CD14-positive monocyte (primary cell): ENCODE measurements around the gene SARNP. TPM values are rescaled to one million over a fixed set of nuclear protein-coding genes. Genes with fewer than 3 reads are reported as not detected.

Experiments
- DNase-seq, 3 donors: peaks; one replicate each; pipeline ENCODE4 v3.0.0-alpha.2; 2011 to 2022
- H2AFZ ChIP-seq: 2 replicates; pipeline ENCODE4 v1.6.0; 2012; ENCODE audit warnings: mild to moderate bottlenecking, low read depth, low read length, inconsistent platforms; ENCODE audit not compliant: insufficient read depth, poor library complexity, severe bottlenecking
- H3K27ac ChIP-seq, 2 donors: 1 replicate in 1 of 2; 2 replicates in 1 of 2; pipeline ENCODE4 v1.5.1; 2012 to 2013; ENCODE audit warnings: low read length in 2 of 2, control low read depth in 1 of 2, inconsistent platforms in 1 of 2, low read depth in 1 of 2, mild to moderate bottlenecking in 1 of 2
- H3K27me3 ChIP-seq, 2 donors: one replicate each; pipeline versions ENCODE4 v1.6.0 to v1.6.1; 2011 to 2013; ENCODE audit warnings: low read length in 2 of 2; ENCODE audit not compliant: control insufficient read depth in 2 of 2, insufficient read depth in 2 of 2
- H3K36me3 ChIP-seq, 2 donors: replicated peaks in 1 of 2; 1 replicate in 1 of 2; 2 replicates in 1 of 2; pipeline versions ENCODE4 v1.5.1 to v1.6.1; 2012 to 2013; ENCODE audit warnings: low read length in 2 of 2, control low read depth in 1 of 2, inconsistent platforms in 1 of 2, mild to moderate bottlenecking in 1 of 2; ENCODE audit not compliant: insufficient read depth in 2 of 2, control insufficient read depth in 1 of 2
- H3K4me1 ChIP-seq, 2 donors: 1 replicate in 1 of 2; 2 replicates in 1 of 2; pipeline versions ENCODE4 v1.5.1 to v1.6.1; 2012 to 2013; ENCODE audit warnings: low read length in 2 of 2, control low read depth in 1 of 2, inconsistent platforms in 1 of 2, mild to moderate bottlenecking in 1 of 2, moderate library complexity in 1 of 2; ENCODE audit not compliant: insufficient read depth in 2 of 2, control insufficient read depth in 1 of 2
- H3K4me2 ChIP-seq: replicated peaks from 2 replicates; pipeline ENCODE3; 2012; ENCODE audit warnings: low read length, moderate library complexity, mild to moderate bottlenecking; ENCODE audit not compliant: poor library complexity, severe bottlenecking; ENCODE audit errors: extremely low read depth
- H3K4me3 ChIP-seq, 3 experiments: fragments of 200-600 bp in 1 of 3; sonication (generic) in 1 of 3; replicated peaks in 1 of 3; 1 replicate in 2 of 3; 2 replicates in 1 of 3; pipeline ENCODE4 v1.5.1; 2011 to 2013; ENCODE audit warnings: low read length in 3 of 3, mild to moderate bottlenecking in 3 of 3, control low read depth in 2 of 3, low read depth in 2 of 3, inconsistent platforms in 1 of 3, moderate library complexity in 1 of 3
- H3K79me2 ChIP-seq: 2 replicates; pipeline ENCODE4 v1.6.0; 2012; ENCODE audit warnings: mild to moderate bottlenecking, control low read depth, inconsistent platforms, low read length, moderate library complexity; ENCODE audit not compliant: insufficient read depth
- H3K9ac ChIP-seq: 2 replicates; pipeline ENCODE4 v1.6.0; 2017; ENCODE audit warnings: low read length, mild to moderate bottlenecking; ENCODE audit not compliant: insufficient read depth, poor library complexity, severe bottlenecking
- H3K9me3 ChIP-seq, 2 donors: replicated peaks in 1 of 2; 1 replicate in 1 of 2; 2 replicates in 1 of 2; pipeline versions ENCODE4 v1.5.1 to v1.6.1; 2012 to 2013; ENCODE audit warnings: low read length in 2 of 2, control low read depth in 1 of 2; ENCODE audit not compliant: control insufficient read depth in 1 of 2, insufficient read depth in 1 of 2
- H4K20me1 ChIP-seq: 2 replicates; pipeline ENCODE4 v1.6.0; 2012; ENCODE audit warnings: mild to moderate bottlenecking, low read length, control low read depth, moderate library complexity; ENCODE audit not compliant: insufficient read depth
- H3K27ac Mint-ChIP-seq, 7 donors: one replicate each; pipeline ENCODE4 v1.8.0; 2020; ENCODE audit warnings: mild to moderate bottlenecking in 7 of 7, mixed read lengths in 7 of 7, moderate library complexity in 6 of 7, inconsistent platforms in 2 of 7
- H3K27me3 Mint-ChIP-seq, 3 donors: one replicate each; pipeline ENCODE4 v1.8.0; 2021 to 2022; ENCODE audit warnings: low read depth in 3 of 3, mild to moderate bottlenecking in 3 of 3, mixed read lengths in 3 of 3, moderate library complexity in 3 of 3, inconsistent platforms in 1 of 3
- H3K36me3 Mint-ChIP-seq, 2 donors: one replicate each; pipeline ENCODE4 v1.8.0; 2020; ENCODE audit warnings: mixed read lengths in 2 of 2, inconsistent platforms in 1 of 2, mild to moderate bottlenecking in 1 of 2
- H3K4me1 Mint-ChIP-seq: one replicate; pipeline ENCODE4 v1.8.0; 2020; ENCODE audit warnings: mild to moderate bottlenecking, mixed read lengths
- H3K4me3 Mint-ChIP-seq, 2 donors: one replicate each; pipeline ENCODE4 v1.8.0; 2020; ENCODE audit warnings: mild to moderate bottlenecking in 2 of 2, mixed read lengths in 2 of 2, moderate library complexity in 1 of 2
- H3K9me3 Mint-ChIP-seq, 7 donors: one replicate each; pipeline ENCODE4 v1.8.0; 2020 to 2022; ENCODE audit warnings: mixed read lengths in 7 of 7, mild to moderate bottlenecking in 6 of 7, moderate library complexity in 6 of 7, inconsistent platforms in 2 of 7
- CTCF ChIP-seq: fragments of 200-600 bp; IDR thresholded peaks from one replicate; pipeline ENCODE4 v1.8.0; 2022; ENCODE audit warnings: antibody characterized with exemption, mild to moderate bottlenecking
- WGBS: methylation state at CpG from one replicate; pipeline ENCODE4 v1.1.5; 2013; ENCODE audit warnings: missing lambda C conversion rate; ENCODE audit not compliant: insufficient coverage; 5-methylcytosine and 5-hydroxymethylcytosine counted together
- intact Hi-C, 2 donors: fragments of 100-400 bp; cut with micrococcal nuclease; formaldehyde crosslinking; loops; one replicate each; pipeline versions ENCODE4 v1.15.0 to v1.15.1; 2023
- polyA plus RNA-seq, 3 donors: library from polyadenylated mRNA; depleted of rRNA in 1 of 3; unstranded in 2 of 3; stranded (reverse) in 1 of 3; fragments of 300-500 nt in 2 of 3; fragments of >200 nt in 1 of 3; fragmentation: Illumina TruSeq in 2 of 3; gene quantifications; 1 replicate in 2 of 3; 2 replicates in 1 of 3; pipeline ENCODE4 v1.2.3, GENCODE V29; 2012 to 2021

Gene SARNP
- polyA plus RNA-seq, 3 donors: 28.9 to 139 (median 98.6) TPM

GRCh38 chr12:55728939-55729818 is 88.3 kb downstream of the SARNP start, which contains the start of gene CD63:
CD63 (minus strand) TSS chr12:55729009; CDS start chr12:55728341, 668 bp downstream.
- peaks cover 13 to 29% of the 10 kb centered on the region in 2 donors for H3K36me3 ChIP-seq
- H3K9me3 Mint-ChIP-seq: peaks cover 0 to 4% (median 0%) of the 10 kb centered on the region in 7 donors
- H3K27me3 ChIP-seq: no peaks in the 10 kb centered on the region
- peaks cover 33 to 42% of the 10 kb centered on the region in 2 donors for H3K4me1 ChIP-seq
- H3K4me3 Mint-ChIP-seq: peak within 1 kb of the TSS; percentile 90 to 95
- H3K9me3 ChIP-seq: no peaks in the 10 kb centered on the region
- peaks cover 36% of the 10 kb centered on the region for H4K20me1 ChIP-seq
- peaks cover 31 to 34% of the 10 kb centered on the region in 2 donors for H3K36me3 Mint-ChIP-seq
- TF ChIP-seq CTCF: no peak
- peaks cover 0 to 5% (median 0%) of the 10 kb centered on the region in 3 donors for H3K27me3 Mint-ChIP-seq
- peak within 1 kb of the TSS; percentile 97 for H3K4me2 ChIP-seq
- H3K79me2 ChIP-seq: peaks cover 42% of the 10 kb centered on the region
- peaks cover 45% of the 10 kb centered on the region for H3K4me1 Mint-ChIP-seq
- H3K9ac ChIP-seq: peak within 1 kb of the TSS; percentile 98
- WGBS: 0% methylated on average over 34 of the region's 61 CpGs
- peak within 1 kb of the TSS; percentile 99 for H3K27ac ChIP-seq
- intact Hi-C loops: loop anchor here in 1 of 2 donors (5.0 kb wide), 1 partner anchor 313 kb away; the partner anchor contains the start of gene RPS26
- peak within 1 kb of the TSS; percentile 96 to 99 (median 97) for H3K27ac Mint-ChIP-seq
- peak within 1 kb of the TSS; percentile 58 for H2AFZ ChIP-seq
- DNase-seq: peak; percentile 79 to 82 (median 82)
- H3K4me3 ChIP-seq: peak within 1 kb of the TSS; percentile 65 to 90 (median 82)

- Histone ChIP-seq H3K36me3 (peaks cover 13 to 37% of the 10 kb centered on the region in 2 donors), H3K79me2 (peaks cover 45% of the 10 kb centered on the region), H3K4me2 (peak overlapping the region; percentile 97), H3K27me3 (no peaks in the 10 kb centered on the region), H3K4me1 (peaks cover 33 to 46% of the 10 kb centered on the region in 2 donors), H4K20me1 (peaks cover 44% of the 10 kb centered on the region), H3K27ac (peak overlapping the region; percentile 99), H3K9ac (peak overlapping the region; percentile 98), H3K9me3 (no peaks in the 10 kb centered on the region), H2AFZ (peak overlapping the region; percentile 58), H3K4me3 (peak overlapping the region; percentile 65 to 90 (median 82))
- Mint-ChIP-seq H3K27me3 (peaks cover 0 to 5% (median 0%) of the 10 kb centered on the region in 3 donors), H3K4me1 (peaks cover 51% of the 10 kb centered on the region), H3K4me3 (peak overlapping the region; percentile 90), H3K27ac (peak overlapping the region; percentile 82 to 99 (median 94)), H3K36me3 (peaks cover 38 to 40% of the 10 kb centered on the region in 2 donors), H3K9me3 (peaks cover 0 to 4% (median 0%) of the 10 kb centered on the region in 7 donors)
- WGBS: 0% methylated on average over 43 of the region's 61 CpGs
- no peak for DNase-seq
- TF ChIP-seq CTCF: no peak
- intact Hi-C loops: loop anchor here in 1 of 2 donors (5.0 kb wide), 1 partner anchor 314 kb away; the partner anchor contains the start of gene RPS26
These were observed 89.2 kb downstream of the SARNP start for GRCh38 chr12:55728186-55728938.
